GM23248 (cell line): ENCODE data around the gene GALNT2.

Experiments used
- EZH2 ChIP-seq: fragments of 200-600 bp; sonication (generic); IDR thresholded peaks from 2 replicates; pipeline ENCODE4 v1.6.1; 2018; ENCODE audit warnings: antibody characterized with exemption, mild to moderate bottlenecking; ENCODE audit not compliant: insufficient read depth, poor library complexity, severe bottlenecking
- EZH2phosphoT487 ChIP-seq: fragments of 200-600 bp; sonication (generic); IDR thresholded peaks from 2 replicates; pipeline ENCODE4 v1.6.1; 2018; ENCODE audit warnings: antibody characterized with exemption, moderate library complexity, mild to moderate bottlenecking, low read depth; ENCODE audit not compliant: insufficient read depth

GRCh38 chr1:230253150-230253549 is 186.1 kb downstream of the GALNT2 start:
- TF ChIP-seq EZH2 (no peak), EZH2phosphoT487 (no peak)
